GM11168 (cell line): ENCODE results near the gene COX6A1.

Experiments used
- in situ Hi-C: fragments of 300-500 bp; cut with MboI; formaldehyde crosslinking; loops from one replicate; pipeline ENCODE4 v1.12.0; 2022; ENCODE audit warnings: low sequenced_read_pairs; ENCODE audit not compliant: unreplicated experiment

The COX6A1 gene

GRCh38 chr12:120437735-120438494 is at the start of gene COX6A1:
Gene COX6A1 (plus strand): TSS chr12:120438113. CDS start chr12:120438127, 14 bp downstream.
- in situ Hi-C loops: loop anchor here (10.0 kb wide), 1 partner anchor 113 kb away; the partner anchor contains the start of gene PLA2G1B

- in situ Hi-C loops: no loop called here
These were observed 49.0 kb upstream of the COX6A1 start for GRCh38 chr12:120388691-120389481.

- in situ Hi-C loops: no loop called here
These were observed 47.3 kb upstream of the COX6A1 start for GRCh38 chr12:120390540-120391120.

- in situ Hi-C loops: no loop called here
These were observed 43.2 kb upstream of the COX6A1 start for GRCh38 chr12:120394483-120395367.

- in situ Hi-C loops: no loop called here
These were observed 39.9 kb upstream of the COX6A1 start for GRCh38 chr12:120397824-120398540.

- in situ Hi-C loops: no loop called here
These were observed 38.4 kb upstream of the COX6A1 start for GRCh38 chr12:120399531-120399930.

- in situ Hi-C loops: no loop called here
These were observed 35.7 kb upstream of the COX6A1 start for GRCh38 chr12:120402217-120402616.

GRCh38 chr12:120403869-120404268 is 34.0 kb upstream of the COX6A1 start:
- in situ Hi-C loops: no loop called here

GRCh38 chr12:120404271-120404670 is 33.6 kb upstream of the COX6A1 start:
- in situ Hi-C loops: no loop called here

- in situ Hi-C loops: no loop called here
These were observed 31.8 kb upstream of the COX6A1 start for GRCh38 chr12:120406069-120406468.

- in situ Hi-C loops: no loop called here
These were observed 31.4 kb upstream of the COX6A1 start for GRCh38 chr12:120406553-120406952.

- in situ Hi-C loops: no loop called here
These were observed 29.1 kb upstream of the COX6A1 start for GRCh38 chr12:120408771-120409170.

- in situ Hi-C loops: no loop called here
These were observed 25.5 kb upstream of the COX6A1 start for GRCh38 chr12:120412421-120412820.

GRCh38 chr12:120413901-120414695 is 23.8 kb upstream of the COX6A1 start:
- in situ Hi-C loops: no loop called here

GRCh38 chr12:120416490-120417216 is 21.3 kb upstream of the COX6A1 start:
- in situ Hi-C loops: no loop called here

GRCh38 chr12:120417917-120418580 is 19.9 kb upstream of the COX6A1 start:
- in situ Hi-C loops: no loop called here

- in situ Hi-C loops: no loop called here
These were observed 16.2 kb upstream of the COX6A1 start for GRCh38 chr12:120421701-120422100.
